Body of pancreas (tissue), 4 donors: ENCODE results near the gene ZDHHC21.

Experiments
- CTCF ChIP-seq, 7 experiments: fragments of 450-650 bp in 4 of 7; fragments of 200-600 bp in 3 of 7; sonication (generic) in 3 of 7; IDR thresholded peaks; one replicate each; pipeline ENCODE4 v1.5.1; 2016 to 2019; ENCODE audit warnings: antibody characterized with exemption in 7 of 7
- POLR2A ChIP-seq, 3 donors: fragments of 450-650 bp; IDR thresholded peaks; one replicate each; pipeline ENCODE4 v1.6.1; 2016; ENCODE audit warnings: antibody characterized with exemption in 3 of 3, mild to moderate bottlenecking in 2 of 3

- TF ChIP-seq CTCF (IDR thresholded peaks at IDR 0.05) (no peak), POLR2A (IDR thresholded peaks at IDR 0.05) (no peak)
Measured at GRCh38 chr9:14677872-14678271, 15.4 kb downstream of the ZDHHC21 start.
